Stomach (tissue), 9 donors: ENCODE data around the gene NCF4. TPM values are rescaled to one million over a fixed set of nuclear protein-coding genes. Genes with fewer than 3 reads are reported as not detected.

Source experiments
- DNase-seq, 2 donors: peaks; one replicate each; pipeline versions ENCODE4 v3.0.0 to v3.0.0-alpha.2; 2013 to 2019
- H3K27ac ChIP-seq, 5 donors: fragments of 200-600 bp in 4 of 5; sonication (generic) in 4 of 5; one replicate each; pipeline ENCODE4 v1.5.1; 2013 to 2019; ENCODE audit warnings: mild to moderate bottlenecking in 1 of 5, moderate library complexity in 1 of 5
- H3K27me3 ChIP-seq, 3 donors: fragments of 200-600 bp; sonication (generic); one replicate each; pipeline ENCODE4 v1.5.1; 2017 to 2019; ENCODE audit warnings: mixed run types in 1 of 3
- H3K36me3 ChIP-seq, 4 donors: fragments of 200-600 bp; sonication (generic); 1 replicate in 3 of 4; 2 replicates in 1 of 4; pipeline ENCODE4 v1.5.1; 2016 to 2019
- H3K4me1 ChIP-seq, 4 donors: fragments of 200-600 bp; sonication (generic); one replicate each; pipeline ENCODE4 v1.5.1; 2016 to 2019
- H3K4me3 ChIP-seq, 4 donors: fragments of 200-600 bp; sonication (generic) in 3 of 4; one replicate each; pipeline ENCODE4 v1.5.1; 2016 to 2019; ENCODE audit warnings: mild to moderate bottlenecking in 1 of 4
- H3K9me3 ChIP-seq, 4 donors: fragments of 200-600 bp; sonication (generic); one replicate each; pipeline ENCODE4 v1.5.1; 2016 to 2019
- EP300 ChIP-seq: sonication (generic); formaldehyde crosslinking; IDR thresholded peaks from one replicate; pipeline ENCODE4 v1.6.1; 2017; ENCODE audit warnings: antibody characterized with exemption
- POLR2A ChIP-seq, 4 donors: fragments of 450-650 bp; IDR thresholded peaks; one replicate each; pipeline ENCODE4 v1.6.1; 2016; ENCODE audit warnings: antibody characterized with exemption in 4 of 4, control low read depth in 2 of 4, mild to moderate bottlenecking in 1 of 4, moderate library complexity in 1 of 4
- POLR2AphosphoS5 ChIP-seq, 3 donors: sonication (generic); formaldehyde crosslinking; IDR thresholded peaks; one replicate each; pipeline ENCODE4 v1.6.1; 2016; ENCODE audit warnings: antibody characterized with exemption in 3 of 3
- WGBS, 5 donors: extraction: QIAGEN DNeasy Blood & Tissue Kit in 3 of 5; methylation state at CpG; one replicate each; pipeline versions ENCODE4 v1.1.5 to v1.1.7; 2013 to 2018; 5-methylcytosine and 5-hydroxymethylcytosine counted together
- intact Hi-C: fragments of 100-400 bp; cut with DNase I; formaldehyde crosslinking; loops from one replicate; pipeline ENCODE4 v1.15.1; 2023; ENCODE audit warnings: low total_unique reads
- polyA plus RNA-seq, 3 donors: library from polyadenylated mRNA; stranded (reverse); fragments of 200-250 nt; gene quantifications; one replicate each; pipeline ENCODE4 v1.2.3, GENCODE V29; 2013
- total RNA-seq, 5 donors: library from RNA; depleted of rRNA; stranded (reverse); fragments of >200 nt; gene quantifications; one replicate each; pipeline versions ENCODE4 v1.1.0 to v1.2.3, GENCODE V29; 2014 to 2016
- TF ChIP-seq, protein P1 (sequence below), 7 experiments: fragments of 450-650 bp in 4 of 7; fragments of 200-600 bp in 3 of 7; sonication (generic) in 3 of 7; IDR thresholded peaks; one replicate each; pipeline ENCODE4 v1.5.1; 2016 to 2019; ENCODE audit warnings: antibody characterized with exemption in 7 of 7, control low read depth in 2 of 7, mild to moderate bottlenecking in 1 of 7
- donor health status: healthy with polysubstance abuse.
- donor health status: Bipolar disorder and iron deficiency.
- donor health status: healthy.

Gene NCF4
- total and polyA plus RNA-seq, 8 donors = 5.0 to 32.1 (median 7.3) TPM; not detected in 1

DNA sequence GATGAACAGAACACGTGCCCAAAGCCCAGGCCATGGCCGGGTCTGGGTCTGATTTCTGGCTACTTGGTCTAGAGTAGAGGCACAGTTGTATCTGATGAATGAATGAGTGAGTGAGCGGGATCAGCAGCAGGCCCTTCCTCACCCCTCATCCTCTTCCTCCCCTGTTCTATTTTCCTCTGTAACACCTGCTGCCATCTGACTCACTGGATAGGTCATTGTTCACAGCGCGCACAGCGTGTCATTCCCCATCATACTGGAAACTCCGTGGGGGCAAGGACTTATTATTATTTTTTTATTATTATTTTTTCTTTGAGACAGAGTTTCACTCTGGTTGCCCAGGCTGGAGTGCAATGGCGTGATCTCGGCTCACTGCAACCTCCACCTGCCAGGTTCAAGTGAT, 13.9 kb downstream of the NCF4 start:
- WGBS, 5 donors = 79 to 85% (median 82%) methylated on average over 9 of the region's 9 CpGs
- no peaks in the 10 kb centered on the region for H3K9me3 ChIP-seq
- no peak overlapping the region for H3K4me3 ChIP-seq
- H3K27ac ChIP-seq = peak overlapping the region in 4 of 5 donors; percentile 17 to 86 (median 64)
- intact Hi-C loops = no loop called here
- H3K36me3 ChIP-seq = peaks cover 0 to 28% (median 3%) of the 10 kb centered on the region in 4 donors
- peaks cover 0 to 19% (median 13%) of the 10 kb centered on the region in 4 donors for H3K4me1 ChIP-seq
- H3K27me3 ChIP-seq = peaks cover 0 to 44% (median 0%) of the 10 kb centered on the region in 3 donors
- TF ChIP-seq, protein P1, sequence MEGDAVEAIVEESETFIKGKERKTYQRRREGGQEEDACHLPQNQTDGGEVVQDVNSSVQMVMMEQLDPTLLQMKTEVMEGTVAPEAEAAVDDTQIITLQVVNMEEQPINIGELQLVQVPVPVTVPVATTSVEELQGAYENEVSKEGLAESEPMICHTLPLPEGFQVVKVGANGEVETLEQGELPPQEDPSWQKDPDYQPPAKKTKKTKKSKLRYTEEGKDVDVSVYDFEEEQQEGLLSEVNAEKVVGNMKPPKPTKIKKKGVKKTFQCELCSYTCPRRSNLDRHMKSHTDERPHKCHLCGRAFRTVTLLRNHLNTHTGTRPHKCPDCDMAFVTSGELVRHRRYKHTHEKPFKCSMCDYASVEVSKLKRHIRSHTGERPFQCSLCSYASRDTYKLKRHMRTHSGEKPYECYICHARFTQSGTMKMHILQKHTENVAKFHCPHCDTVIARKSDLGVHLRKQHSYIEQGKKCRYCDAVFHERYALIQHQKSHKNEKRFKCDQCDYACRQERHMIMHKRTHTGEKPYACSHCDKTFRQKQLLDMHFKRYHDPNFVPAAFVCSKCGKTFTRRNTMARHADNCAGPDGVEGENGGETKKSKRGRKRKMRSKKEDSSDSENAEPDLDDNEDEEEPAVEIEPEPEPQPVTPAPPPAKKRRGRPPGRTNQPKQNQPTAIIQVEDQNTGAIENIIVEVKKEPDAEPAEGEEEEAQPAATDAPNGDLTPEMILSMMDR (IDR thresholded peaks at IDR 0.05) = no peak
- TF ChIP-seq POLR2AphosphoS5 (IDR thresholded peaks at IDR 0.05) (no peak), POLR2A (IDR thresholded peaks at IDR 0.05) (no peak), EP300 (no peak)
- DNase-seq = no peak

DNA sequence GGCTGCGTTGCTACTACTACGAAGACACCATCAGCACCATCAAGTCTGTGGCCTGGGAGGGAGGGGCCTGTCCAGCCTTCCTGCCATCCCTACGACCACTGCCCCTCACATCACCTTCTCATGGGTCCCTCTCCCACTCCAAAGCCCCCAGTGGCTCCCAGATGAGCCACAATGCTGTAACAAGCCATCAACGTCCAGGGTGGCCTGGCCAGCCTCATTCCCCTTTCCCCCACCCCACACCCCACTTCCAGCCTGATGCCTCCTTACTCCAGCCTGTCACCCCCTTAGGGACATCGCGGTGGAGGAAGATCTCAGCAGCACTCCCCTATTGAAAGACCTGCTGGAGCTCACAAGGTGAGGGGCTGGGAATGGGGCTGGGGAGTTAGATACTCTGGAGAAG, 14.9 kb downstream of the NCF4 start:
- DNase-seq = no peak
- TF ChIP-seq, protein P1 (IDR thresholded peaks at IDR 0.05) = no peak
- TF ChIP-seq POLR2AphosphoS5 (IDR thresholded peaks at IDR 0.05) = no peak
- TF ChIP-seq EP300 = no peak
- no peak for TF ChIP-seq POLR2A (IDR thresholded peaks at IDR 0.05)
- no peak overlapping the region for H3K27ac ChIP-seq
- peaks cover 0 to 35% (median 0%) of the 10 kb centered on the region in 3 donors for H3K27me3 ChIP-seq
- H3K9me3 ChIP-seq = peaks cover 0 to 6% (median under 1%) of the 10 kb centered on the region in 4 donors
- H3K4me1 ChIP-seq = peaks cover 0 to 19% (median 13%) of the 10 kb centered on the region in 4 donors
- H3K36me3 ChIP-seq = peaks cover 0 to 23% (median 3%) of the 10 kb centered on the region in 4 donors
- 67 to 86% (median 75%) methylated on average over 6 of the region's 6 CpGs for WGBS, 5 donors
- intact Hi-C loops = no loop called here
- no peak overlapping the region for H3K4me3 ChIP-seq

DNA sequence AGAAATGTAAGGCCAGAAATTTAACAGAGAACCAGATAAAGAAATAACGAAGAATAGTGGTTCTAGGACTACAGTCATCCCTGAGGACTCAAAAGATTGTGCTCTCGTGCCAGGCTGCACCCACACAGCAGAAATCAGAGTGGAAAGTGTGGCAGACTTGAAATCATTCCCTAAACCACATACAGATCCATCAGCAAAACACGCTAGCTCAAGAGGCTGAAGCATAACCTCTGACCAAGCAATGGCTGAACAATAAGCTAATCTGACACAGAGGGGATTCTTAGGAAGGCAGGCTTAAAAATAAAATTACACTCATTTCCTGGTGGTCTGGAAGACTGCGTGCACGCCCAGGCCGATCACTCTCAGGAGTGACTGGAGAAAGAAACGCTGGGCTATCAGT, 19.0 kb downstream of the NCF4 start:
- peaks cover 0 to 9% (median 3%) of the 10 kb centered on the region in 4 donors for H3K36me3 ChIP-seq
- H3K27me3 ChIP-seq = peaks cover 0 to 31% (median 0%) of the 10 kb centered on the region in 3 donors
- intact Hi-C loops = no loop called here
- 68 to 83% (median 74%) methylated on average over 7 of the region's 7 CpGs for WGBS, 5 donors
- no peak overlapping the region for H3K27ac ChIP-seq
- peaks cover 0 to 3% (median 0%) of the 10 kb centered on the region in 4 donors for H3K4me1 ChIP-seq
- no peak for TF ChIP-seq POLR2A (IDR thresholded peaks at IDR 0.05)
- no peak for TF ChIP-seq EP300
- no peak for TF ChIP-seq POLR2AphosphoS5 (IDR thresholded peaks at IDR 0.05)
- TF ChIP-seq, protein P1 (IDR thresholded peaks at IDR 0.05) = no peak
- peaks cover 6 to 27% (median 12%) of the 10 kb centered on the region in 4 donors for H3K9me3 ChIP-seq
- no peak overlapping the region for H3K4me3 ChIP-seq
- no peak for DNase-seq

DNA sequence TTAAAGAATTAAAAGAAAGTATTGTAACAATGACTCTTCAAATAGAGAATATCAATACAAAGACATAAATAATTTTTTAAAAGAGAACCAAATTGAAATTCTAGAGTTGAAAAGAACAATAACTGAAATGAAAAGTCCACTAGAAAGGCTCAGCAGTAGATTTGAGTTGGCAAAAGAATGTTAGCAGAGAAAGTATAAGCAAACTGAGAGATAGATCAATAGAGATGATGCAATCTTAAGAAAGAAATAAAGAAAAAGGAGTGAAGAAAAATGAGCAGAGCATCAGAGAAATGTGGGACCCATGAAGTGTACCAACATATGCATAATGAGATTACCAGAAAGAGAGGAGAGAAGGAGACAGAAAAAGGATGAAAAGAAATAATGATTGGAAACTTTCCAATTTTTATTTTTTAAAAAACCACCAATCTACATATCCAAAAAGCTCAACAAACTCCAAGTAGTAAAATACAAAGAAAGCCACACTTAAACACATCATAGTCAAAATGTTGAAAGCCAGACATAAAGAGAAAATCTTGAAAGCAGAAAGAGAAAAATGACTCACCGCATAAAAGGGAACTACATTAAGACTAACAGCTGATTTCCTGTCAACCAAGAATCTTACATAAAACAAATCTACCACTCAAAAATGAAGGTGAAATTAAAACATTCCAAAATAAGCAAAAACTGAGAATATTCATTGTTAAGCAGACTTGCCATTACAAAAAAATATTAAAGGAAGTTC, 20.9 kb downstream of the NCF4 start:
- WGBS, 5 donors = 75 to 90% (median 82%) methylated on average over 1 of the region's 1 CpG
- DNase-seq = no peak
- H3K27me3 ChIP-seq = peaks cover 0 to 37% (median 0%) of the 10 kb centered on the region in 3 donors

More for the DNA sequence above, 20.9 kb downstream of the NCF4 start:
- peaks cover 0 to 10% (median 0%) of the 10 kb centered on the region in 4 donors for H3K4me1 ChIP-seq
- H3K27ac ChIP-seq = no peak overlapping the region
- H3K9me3 ChIP-seq = peaks cover 6 to 27% (median 12%) of the 10 kb centered on the region in 4 donors
- H3K4me3 ChIP-seq = no peak overlapping the region
- TF ChIP-seq EP300 (no peak), POLR2AphosphoS5 (IDR thresholded peaks at IDR 0.05) (no peak), POLR2A (IDR thresholded peaks at IDR 0.05) (no peak)
- TF ChIP-seq, protein P1 (IDR thresholded peaks at IDR 0.05) = no peak
- H3K36me3 ChIP-seq = no peaks in the 10 kb centered on the region
- intact Hi-C loops = no loop called here
